Ectodermal cell (in vitro differentiated cells): ENCODE results near the gene UNCX.

Experiments used
- H3K27ac ChIP-seq: 2 replicates; pipeline ENCODE4 v1.7.0; 2013; ENCODE audit warnings: mild to moderate bottlenecking, low read depth, low read length; ENCODE audit not compliant: insufficient read depth, poor library complexity, severe bottlenecking
- H3K27me3 ChIP-seq: 2 replicates; pipeline ENCODE4 v1.7.0; 2013; ENCODE audit warnings: mild to moderate bottlenecking, low read length; ENCODE audit not compliant: insufficient read depth, control insufficient read depth, poor library complexity, severe bottlenecking
- H3K36me3 ChIP-seq: one replicate; pipeline ENCODE4 v1.7.0; 2013; ENCODE audit warnings: low read length; ENCODE audit not compliant: control insufficient read depth, insufficient read depth
- H3K4me1 ChIP-seq: one replicate; pipeline ENCODE4 v1.7.0; 2013; ENCODE audit warnings: low read length; ENCODE audit not compliant: control insufficient read depth, insufficient read depth
- H3K4me3 ChIP-seq: 2 replicates; pipeline ENCODE4 v1.7.0; 2013; ENCODE audit warnings: low read depth, low read length, control low read depth; ENCODE audit not compliant: insufficient read depth
- H3K9me3 ChIP-seq: 2 replicates; pipeline ENCODE4 v1.7.0; 2013; ENCODE audit warnings: mild to moderate bottlenecking, low read length, moderate library complexity; ENCODE audit not compliant: control insufficient read depth
- WGBS, 2 experiments: methylation state at CpG; one replicate each; pipeline ENCODE4 v1.1.7; 2013; ENCODE audit warnings: missing lambda C conversion rate in 2 of 2; 5-methylcytosine and 5-hydroxymethylcytosine counted together

The UNCX gene

DNA sequence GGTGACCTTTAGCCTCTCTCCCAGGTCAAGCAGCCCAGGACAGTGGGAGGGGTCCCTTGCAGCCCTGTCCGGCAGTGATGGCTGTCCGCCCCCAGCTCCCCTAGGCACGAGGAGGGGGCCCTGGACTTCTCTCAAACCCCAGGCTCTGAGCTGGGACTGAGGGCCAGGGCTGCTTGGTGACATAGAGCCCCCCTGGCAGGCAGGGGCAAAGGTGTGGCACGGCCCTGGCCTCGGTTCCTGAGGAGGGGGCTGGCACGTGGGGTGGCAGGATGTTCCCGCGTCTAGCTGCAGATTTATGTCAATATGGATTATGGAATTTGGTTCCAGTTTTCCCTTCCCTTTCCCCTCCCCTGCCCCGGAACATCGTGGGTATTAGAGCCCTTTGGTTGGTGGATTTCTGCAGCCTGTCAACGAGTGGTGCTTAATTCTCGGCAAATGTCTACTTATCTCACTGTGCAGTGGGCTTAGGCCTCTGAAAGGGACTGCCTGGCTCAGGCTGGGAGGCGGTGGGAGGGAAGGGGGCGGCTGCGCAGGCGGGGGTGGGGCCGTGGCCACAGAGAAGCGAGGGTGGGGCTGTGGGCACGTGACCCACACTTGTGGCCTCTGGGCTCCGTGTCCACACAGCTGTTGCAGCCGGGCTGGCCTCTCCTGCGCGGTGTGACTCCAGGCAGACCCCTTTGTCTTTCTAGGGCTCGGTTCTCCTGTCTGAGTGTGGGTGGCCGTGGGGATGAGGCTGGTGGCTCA is 19.3 kb downstream of the UNCX start:
- H3K4me3 ChIP-seq: no peak overlapping the region
- peaks cover 29% of the 10 kb centered on the region for H3K4me1 ChIP-seq
- H3K36me3 ChIP-seq: no peaks in the 10 kb centered on the region
- H3K27me3 ChIP-seq: peaks cover 89% of the 10 kb centered on the region
- no peak overlapping the region for H3K27ac ChIP-seq
- WGBS, 2 experiments: 83 to 84% methylated on average over 25 of the region's 25 CpGs
- no peaks in the 10 kb centered on the region for H3K9me3 ChIP-seq

DNA sequence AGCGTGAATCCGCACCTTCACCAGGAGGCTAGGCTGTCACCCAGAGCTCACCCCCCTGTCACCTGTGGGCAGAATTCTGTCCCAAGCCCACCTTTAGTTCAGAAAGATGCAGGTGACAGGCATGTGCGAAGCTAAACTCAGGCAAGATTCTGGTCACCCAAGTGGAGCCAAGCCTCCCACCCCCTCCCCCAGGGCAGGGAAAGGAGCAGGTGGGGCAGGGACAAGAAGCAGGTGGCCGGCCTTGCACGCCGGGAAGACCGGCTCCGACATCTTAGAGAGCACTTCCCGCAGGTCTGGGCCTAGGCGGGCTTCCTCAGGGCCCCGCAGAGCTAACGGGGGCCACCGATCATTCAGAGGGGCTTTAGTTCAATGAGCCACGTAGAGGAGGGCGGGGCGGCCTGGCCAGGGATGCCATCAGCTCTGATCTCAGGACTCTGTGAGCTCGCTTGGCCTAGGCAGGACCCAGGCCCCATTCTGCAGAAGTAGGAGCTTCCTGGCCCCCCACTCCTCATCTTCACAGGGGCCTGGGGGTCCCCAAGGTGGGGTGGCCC is 19.9 kb downstream of the UNCX start:
- peaks cover 85% of the 10 kb centered on the region for H3K27me3 ChIP-seq
- no peak overlapping the region for H3K4me3 ChIP-seq
- H3K27ac ChIP-seq: no peak overlapping the region
- H3K9me3 ChIP-seq: no peaks in the 10 kb centered on the region
- H3K36me3 ChIP-seq: no peaks in the 10 kb centered on the region
- H3K4me1 ChIP-seq: peaks cover 22% of the 10 kb centered on the region
- 84 to 87% methylated on average over 17 of the region's 17 CpGs for WGBS, 2 experiments

DNA sequence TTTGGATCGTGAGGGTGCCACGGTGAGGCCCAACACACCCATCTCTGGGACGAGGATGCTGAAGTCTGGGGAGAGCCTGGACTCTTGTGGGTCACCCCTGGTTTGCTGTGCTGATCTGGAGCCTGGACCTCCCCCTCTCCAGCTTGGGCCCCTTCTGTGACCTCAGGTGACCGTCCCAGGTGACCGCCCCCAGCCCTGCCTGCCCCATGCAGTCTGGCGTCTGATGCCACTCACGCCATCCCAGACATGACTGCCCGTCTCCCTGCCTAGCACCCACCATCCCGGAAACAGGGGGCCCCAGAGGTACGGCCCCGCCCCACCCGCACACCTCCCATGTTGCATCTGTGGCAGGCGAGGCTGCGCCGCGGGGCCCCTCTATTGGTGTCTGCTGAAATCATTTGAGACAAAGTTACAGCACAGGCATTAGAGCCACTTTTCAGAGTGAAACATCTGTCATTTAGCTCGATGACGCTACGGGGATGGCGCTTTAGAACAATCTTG is 21.1 kb downstream of the UNCX start:
- Histone ChIP-seq H3K4me1 (peaks cover 12% of the 10 kb centered on the region), H3K36me3 (no peaks in the 10 kb centered on the region), H3K4me3 (no peak overlapping the region), H3K27me3 (peaks cover 74% of the 10 kb centered on the region), H3K27ac (no peak overlapping the region), H3K9me3 (no peaks in the 10 kb centered on the region)
- WGBS, 2 experiments: 93 to 94% methylated on average over 20 of the region's 20 CpGs

DNA sequence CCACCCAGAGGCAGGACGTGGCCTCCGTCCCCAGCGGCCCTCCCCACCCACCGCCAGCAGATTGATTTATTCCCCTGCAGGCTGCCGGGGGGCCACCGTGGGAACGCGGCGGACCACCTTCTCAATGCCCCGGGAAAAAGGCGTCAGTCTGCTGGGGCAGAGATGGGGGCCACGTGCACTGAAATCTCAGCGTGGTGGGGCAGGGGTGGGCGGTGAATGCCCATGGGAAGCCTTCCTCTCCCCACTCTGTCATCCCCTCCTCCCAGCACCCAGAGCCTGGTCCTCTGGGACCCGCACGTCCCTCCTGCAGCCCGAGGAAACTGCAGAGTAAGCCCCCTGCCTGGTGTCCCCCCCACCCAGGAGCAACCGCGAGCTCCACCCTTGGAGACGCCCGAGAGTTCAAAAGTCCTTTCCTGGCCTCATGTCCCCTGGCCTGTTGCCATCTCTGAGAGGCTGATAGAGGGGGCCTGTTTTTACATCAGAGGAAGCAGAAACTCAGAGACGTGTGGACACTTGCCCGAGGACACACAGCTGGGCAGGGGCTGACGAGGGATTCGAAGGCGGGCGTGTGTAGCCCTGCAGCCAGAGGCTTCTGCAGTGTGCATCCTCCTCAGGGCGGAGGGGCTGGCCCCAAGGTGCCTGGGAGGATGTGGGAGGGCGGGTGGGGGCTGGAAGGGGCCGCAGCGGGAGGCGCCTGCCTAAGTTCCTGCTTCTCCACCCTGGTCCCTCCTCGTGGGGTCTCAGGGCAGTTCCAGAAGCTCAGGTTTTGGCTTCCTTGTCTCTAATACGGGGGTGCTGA is 21.8 kb downstream of the UNCX start:
- Histone ChIP-seq H3K27me3 (peaks cover 66% of the 10 kb centered on the region), H3K27ac (no peak overlapping the region), H3K9me3 (no peaks in the 10 kb centered on the region), H3K36me3 (no peaks in the 10 kb centered on the region), H3K4me1 (peaks cover 10% of the 10 kb centered on the region), H3K4me3 (no peak overlapping the region)
- 84 to 88% methylated on average over 34 of the region's 34 CpGs for WGBS, 2 experiments

DNA sequence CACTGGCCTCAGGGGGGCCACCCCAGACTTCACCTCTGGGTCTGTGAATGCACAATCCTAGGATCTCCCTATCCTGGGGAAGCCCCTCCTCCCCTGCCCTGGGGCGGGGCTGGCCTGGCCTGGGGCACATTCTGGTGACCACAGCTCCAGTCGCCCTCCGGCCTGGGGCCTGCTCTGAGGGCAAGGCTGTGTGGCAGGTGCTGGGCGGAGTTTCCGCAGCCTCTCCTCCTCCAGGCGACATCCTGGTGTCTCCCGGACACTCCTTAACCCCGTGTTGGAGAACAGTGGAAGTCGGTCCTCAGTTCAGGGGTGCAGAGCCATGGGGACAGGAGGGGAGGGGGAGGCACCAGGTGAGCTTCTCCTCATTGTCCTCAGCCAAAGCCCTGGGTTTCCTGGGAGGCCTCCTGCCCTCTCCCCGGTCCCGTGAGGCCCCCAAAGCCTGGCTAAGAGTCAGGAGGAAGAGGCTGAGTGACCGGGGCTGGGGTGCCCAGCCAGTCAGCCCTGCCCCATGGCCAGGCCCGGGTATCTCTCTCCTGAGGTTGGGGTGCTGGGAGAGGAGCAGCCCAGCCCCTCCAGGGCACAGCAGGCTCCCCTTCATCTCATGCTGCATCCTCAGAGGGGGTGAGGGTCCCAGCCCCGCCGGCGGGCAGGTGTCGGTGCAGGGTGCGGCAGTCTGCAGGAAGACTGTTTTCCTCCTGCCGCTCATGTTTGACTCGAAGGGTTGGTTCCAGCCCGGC is 22.6 kb downstream of the UNCX start:
- H3K9me3 ChIP-seq: no peaks in the 10 kb centered on the region
- WGBS, 2 experiments: 67 to 69% methylated on average over 21 of the region's 21 CpGs
- peaks cover 60% of the 10 kb centered on the region for H3K27me3 ChIP-seq

DNA sequence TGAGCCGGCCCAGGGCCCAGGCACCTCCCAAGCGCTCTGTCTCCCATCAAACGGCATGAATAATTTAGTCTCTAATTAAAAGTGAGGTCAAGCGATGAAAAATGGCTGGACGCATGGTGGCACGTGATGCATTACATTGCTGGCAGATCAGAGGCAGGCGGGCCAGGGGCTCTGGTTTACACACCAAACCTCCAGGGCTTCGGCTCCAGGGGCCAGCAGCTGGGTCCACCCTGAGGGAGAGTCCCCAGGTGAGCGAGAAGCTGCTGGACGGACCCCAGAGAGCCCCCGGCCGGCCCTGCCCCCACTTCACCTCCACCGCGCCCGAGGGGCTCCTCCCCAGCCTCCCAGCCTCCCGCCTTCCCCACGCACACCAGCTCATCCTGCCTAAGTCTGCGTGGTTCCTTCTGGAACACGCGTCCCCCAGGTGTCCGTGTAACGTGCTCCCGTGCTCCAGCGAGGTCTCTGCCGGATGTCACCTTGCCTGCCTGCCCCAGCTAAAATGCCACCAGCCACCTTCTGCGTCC is 23.2 kb downstream of the UNCX start:
- WGBS, 2 experiments: 90 to 92% methylated on average over 26 of the region's 26 CpGs
- Histone ChIP-seq H3K4me3 (no peak overlapping the region), H3K27ac (no peak overlapping the region), H3K4me1 (peaks cover 10% of the 10 kb centered on the region), H3K36me3 (no peaks in the 10 kb centered on the region), H3K27me3 (peaks cover 60% of the 10 kb centered on the region), H3K9me3 (no peaks in the 10 kb centered on the region)

More for the DNA sequence above, 22.6 kb downstream of the UNCX start:
- Histone ChIP-seq H3K4me3 (no peak overlapping the region), H3K27ac (no peak overlapping the region), H3K36me3 (no peaks in the 10 kb centered on the region), H3K4me1 (peaks cover 10% of the 10 kb centered on the region)

DNA sequence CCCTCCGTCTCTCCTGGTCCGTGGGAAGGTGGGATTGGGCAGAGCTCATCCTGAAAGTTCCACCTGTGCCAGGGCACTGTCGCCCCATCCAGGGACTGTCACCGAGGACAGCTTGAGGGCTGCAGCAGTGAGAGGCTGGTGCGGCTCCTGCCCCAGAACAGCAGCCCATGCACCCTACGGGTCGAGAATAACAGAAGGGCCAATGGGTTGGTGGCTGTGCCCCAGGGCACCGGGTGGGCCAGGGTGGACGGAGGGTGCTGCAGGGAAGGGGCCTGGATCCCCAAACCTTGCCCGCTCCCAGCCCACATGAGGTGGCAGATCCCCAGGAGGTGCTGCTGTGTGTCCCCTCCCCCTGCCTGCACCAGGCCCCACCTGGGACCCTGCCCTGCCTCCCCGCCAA is 23.9 kb downstream of the UNCX start:
- peaks cover 54% of the 10 kb centered on the region for H3K27me3 ChIP-seq
- no peak overlapping the region for H3K4me3 ChIP-seq
- H3K27ac ChIP-seq: no peak overlapping the region
- H3K36me3 ChIP-seq: no peaks in the 10 kb centered on the region
- H3K4me1 ChIP-seq: peaks cover 9% of the 10 kb centered on the region
- H3K9me3 ChIP-seq: no peaks in the 10 kb centered on the region
- 91% methylated on average over 11 of the region's 11 CpGs for WGBS, 2 experiments

DNA sequence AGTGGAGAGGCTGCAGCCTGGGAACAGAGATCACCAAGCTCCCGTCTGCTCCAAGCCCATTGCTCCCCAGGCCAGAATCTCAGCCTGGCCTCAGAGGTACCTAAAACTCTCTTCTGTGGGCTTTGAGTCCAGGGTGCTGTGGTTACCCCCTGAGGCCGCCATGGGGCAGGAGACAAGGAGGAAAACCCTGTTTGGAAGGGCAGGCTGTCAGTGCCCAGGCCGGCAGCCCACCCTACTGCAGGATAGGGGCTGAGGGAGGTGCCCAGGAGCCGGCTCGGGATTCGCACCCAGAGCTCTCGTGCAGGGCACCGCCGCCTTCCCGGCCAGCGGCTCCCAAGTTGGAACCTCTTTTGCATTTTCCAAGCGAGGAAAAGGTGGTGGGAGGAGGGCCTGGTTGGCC is 24.5 kb downstream of the UNCX start:
- Histone ChIP-seq H3K4me3 (no peak overlapping the region), H3K36me3 (no peaks in the 10 kb centered on the region), H3K27me3 (peaks cover 48% of the 10 kb centered on the region), H3K9me3 (no peaks in the 10 kb centered on the region), H3K27ac (no peak overlapping the region), H3K4me1 (peaks cover 3% of the 10 kb centered on the region)
- WGBS, 2 experiments: 78 to 80% methylated on average over 12 of the region's 12 CpGs

DNA sequence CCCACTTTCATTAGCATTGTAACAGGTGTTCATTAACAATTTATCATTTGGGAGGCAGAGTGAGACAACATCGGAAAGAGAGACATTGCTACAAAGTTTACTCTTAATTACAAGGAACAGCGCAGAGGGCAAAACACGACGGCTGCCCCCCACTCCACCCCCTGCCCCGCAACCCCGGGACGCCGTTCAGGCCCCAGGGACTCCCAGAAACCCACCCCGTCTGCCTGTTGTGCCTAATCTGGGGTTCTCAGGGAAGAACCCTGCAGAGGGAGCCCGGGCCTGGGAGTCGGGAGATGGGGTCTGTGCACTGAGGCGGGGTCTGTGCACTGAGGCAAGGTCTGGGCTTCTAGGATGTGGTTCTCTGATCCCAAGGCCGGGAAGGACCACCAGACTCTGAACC is 25.2 kb downstream of the UNCX start:
- Histone ChIP-seq H3K4me3 (no peak overlapping the region), H3K9me3 (no peaks in the 10 kb centered on the region), H3K4me1 (no peaks in the 10 kb centered on the region), H3K27ac (no peak overlapping the region), H3K27me3 (peaks cover 42% of the 10 kb centered on the region), H3K36me3 (no peaks in the 10 kb centered on the region)
- WGBS, 2 experiments: 78 to 82% methylated on average over 13 of the region's 13 CpGs
